Central memory CD4-positive, alpha-beta T cell (primary cell): ENCODE measurements around the gene PIGZ.
"Not testable (repeated sequence)": the region's sequence is repeated elsewhere in the genome, so short reads cannot be mapped to it uniquely, and the experiment has no call there.

ENCODE experiments used
- DNase-seq: peaks from one replicate; pipeline ENCODE4 v3.0.0; 2022

PIGZ gene

DNA sequence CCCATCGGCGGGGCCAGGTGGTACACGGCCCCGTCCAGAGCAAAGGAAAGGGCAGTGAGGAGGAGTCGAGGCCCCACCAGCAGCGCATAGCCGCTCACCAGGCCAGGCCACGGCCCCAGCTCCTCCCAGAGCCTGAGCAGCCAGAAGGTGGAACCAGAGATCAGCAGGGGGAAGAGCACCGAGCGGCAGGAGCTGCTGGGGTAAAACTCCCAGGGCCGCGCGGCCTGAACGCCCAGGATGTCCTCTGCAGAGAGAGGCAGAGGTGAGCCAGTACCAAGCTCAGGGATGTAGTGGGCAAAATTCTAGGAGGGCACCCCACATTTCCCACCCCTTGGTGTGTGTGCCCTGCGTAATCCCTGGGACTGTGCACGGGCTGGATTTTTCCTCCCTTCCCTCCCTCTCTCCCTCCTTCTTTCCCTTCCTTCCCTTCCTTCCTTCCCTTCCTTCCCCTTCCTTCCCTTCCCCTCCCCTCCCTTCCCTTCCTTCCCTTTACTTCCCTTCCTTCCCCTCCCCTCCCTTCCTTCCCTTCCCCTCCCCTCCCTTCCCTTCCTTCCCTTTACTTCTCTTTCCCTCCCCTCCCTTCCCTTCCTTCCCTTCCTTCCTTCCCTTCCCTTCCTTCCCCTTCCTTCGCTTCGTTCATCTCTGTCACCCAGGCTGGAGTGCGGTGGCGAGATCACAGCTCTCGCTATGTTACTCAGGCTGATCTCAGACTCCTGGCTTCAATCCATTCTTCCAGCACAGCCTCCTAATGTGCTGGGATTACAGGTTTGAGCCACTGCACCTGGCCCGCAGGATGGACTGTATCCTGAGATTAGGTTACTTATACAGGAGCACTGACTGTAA lies 20.0 kb downstream of the PIGZ start:
- no peak for DNase-seq

DNA sequence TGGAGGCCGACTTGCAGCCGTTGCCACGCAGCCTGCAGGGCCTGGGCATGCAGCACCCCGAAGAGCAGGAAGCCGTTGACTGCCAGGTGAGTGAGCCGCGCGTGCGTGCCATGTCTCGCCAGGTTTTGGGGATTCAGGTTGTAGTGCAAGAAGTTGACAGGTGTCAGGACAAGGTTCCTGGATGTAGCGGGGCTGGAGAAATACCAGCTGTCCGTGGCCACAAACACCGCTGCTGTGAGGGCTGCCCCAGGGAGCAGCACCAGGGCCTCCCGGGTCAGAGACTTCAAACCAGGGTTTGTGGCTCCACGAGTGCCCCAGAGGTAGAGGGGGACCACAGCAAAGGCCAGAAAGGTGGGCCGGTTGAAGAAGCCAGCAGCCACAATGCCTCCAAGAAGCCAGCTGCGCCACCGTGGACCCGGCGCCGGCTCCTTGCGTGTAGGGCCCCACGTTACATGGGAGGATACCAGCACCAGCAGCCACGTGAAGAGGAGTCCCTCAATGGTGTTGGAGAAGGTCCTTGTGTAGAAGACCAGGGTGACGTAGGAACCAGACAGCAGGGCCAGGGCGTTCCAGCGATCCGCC lies 20.7 kb downstream of the PIGZ start:
- DNase-seq, result no peak

DNA sequence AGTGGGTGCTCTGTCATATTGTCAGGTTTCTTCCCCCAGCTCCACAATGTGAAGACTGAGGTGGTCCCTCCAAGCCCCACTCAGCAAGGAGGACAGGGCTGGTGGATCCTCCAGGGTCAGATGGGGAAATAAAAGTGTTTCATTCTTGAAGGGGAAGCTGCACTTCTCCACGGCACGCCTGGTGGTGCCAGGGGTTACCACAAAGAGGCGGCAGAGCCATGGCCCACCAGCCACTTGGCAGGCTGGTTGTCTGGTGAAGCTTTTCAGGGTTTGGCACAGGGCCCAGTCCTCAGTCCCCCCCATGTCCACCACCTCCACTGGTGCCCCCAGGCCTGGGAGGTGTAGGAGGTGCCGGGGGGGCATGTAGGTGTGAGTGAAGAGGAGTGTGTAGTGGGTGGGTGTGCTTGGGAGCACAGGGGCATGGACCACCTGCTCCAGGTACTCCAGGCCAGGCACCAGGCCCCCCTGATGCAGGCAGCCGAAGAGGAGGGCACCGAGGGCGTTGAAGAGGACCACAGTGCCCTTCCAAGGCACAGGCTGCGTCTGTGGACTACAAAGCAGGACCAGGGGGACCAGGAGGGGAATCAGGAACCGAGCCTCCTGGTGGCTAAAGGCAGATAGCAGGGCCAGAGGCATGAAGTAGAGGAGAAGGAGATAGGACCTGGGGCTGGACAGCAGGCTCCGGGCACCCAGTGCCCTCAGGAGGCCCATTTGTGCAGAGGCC lies 21.3 kb downstream of the PIGZ start:
- DNase-seq, result no peak

DNA sequence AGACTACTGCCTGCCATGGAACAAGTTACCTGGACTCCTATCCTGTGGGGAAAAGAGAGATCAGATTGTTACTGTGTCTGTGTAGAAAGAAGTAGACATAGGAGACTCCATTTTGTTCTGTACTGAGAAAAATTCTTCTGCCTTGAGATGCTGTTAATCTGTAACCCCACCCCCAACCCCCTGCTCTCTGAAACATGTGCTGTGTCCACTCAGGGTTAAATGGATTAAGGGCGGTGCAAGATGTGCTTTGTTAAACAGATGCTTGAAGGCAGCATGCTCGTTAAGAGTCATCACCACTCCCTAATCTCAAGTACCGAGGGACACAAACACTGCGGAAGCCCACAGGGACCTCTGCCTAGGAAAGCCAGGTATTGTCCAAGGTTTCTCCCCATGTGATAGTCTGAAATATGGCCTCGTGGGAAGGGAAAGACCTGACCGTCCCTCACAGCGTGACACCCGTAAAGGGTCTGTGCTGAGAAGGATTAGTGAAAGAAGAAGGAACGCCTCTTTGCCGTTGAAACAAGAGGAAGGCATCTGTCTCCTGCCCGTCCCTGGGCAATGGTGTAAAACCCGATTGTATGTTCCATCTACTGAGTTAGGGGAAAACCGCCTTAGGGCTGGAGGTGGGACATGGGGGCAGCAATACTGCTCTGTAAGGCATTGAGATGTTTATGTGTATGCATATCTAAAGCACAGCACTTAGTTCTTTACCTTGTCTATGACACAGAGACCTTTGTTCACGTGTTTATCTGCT lies 24.4 kb downstream of the PIGZ start:
- not testable (repeated sequence) for DNase-seq

DNA sequence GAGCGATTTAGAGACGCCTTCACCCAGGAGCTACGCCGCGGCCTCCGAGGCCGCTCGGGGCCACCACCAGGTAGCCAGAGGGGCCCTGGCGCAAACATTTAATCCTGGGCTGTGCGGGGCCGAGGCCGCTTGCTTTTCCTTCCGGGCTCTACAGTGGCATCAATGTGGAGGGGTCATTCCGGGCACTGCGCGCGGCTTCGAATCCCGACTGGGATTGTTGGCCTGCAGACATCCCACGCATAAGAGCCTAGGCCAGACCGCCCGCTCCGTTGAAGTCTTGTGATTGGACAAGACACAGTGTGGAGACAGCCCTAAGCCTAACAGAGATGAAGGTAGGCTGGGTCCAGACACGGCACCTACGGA lies 25.7 kb downstream of the PIGZ start:
- no peak for DNase-seq

DNA sequence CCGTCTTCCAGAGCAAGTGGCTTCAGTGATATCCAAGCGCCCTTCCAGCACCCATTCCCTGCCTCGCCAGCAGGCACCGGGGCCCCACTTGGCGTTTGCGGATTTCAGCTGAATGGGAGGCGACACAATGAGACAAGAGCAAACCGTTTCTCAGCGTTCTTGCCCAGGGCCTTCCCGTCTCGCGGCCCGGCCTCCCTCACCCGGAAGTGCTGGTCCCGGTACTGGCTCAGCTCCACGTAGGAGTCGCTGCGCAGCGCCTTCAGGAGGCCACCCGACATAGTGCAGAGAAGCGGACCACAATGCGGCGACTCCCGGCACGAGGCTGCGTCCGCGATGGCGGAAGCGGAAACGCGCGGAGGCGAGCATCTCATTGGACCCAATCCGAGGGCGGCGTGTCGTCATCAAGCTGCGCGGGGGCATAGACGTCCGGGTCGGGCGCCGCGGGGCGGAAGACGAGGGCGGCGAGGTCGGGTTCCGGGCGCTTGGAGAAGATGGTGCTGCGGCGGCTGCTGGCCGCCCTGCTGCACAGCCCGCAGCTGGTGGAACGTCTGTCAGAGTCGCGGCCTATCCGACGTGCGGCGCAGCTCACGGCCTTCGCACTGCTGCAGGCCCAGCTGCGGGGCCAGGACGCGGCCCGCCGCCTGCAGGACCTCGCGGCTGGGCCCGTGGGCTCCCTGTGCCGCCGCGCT lies 26.3 kb downstream of the PIGZ start, which contains the start of gene NCBP2:
TSS of gene NCBP2 (minus strand) at position 303 of the 689 bp plus-strand sequence. CDS start at position 278, 25 bp downstream.
- peak; percentile 98 for DNase-seq

DNA sequence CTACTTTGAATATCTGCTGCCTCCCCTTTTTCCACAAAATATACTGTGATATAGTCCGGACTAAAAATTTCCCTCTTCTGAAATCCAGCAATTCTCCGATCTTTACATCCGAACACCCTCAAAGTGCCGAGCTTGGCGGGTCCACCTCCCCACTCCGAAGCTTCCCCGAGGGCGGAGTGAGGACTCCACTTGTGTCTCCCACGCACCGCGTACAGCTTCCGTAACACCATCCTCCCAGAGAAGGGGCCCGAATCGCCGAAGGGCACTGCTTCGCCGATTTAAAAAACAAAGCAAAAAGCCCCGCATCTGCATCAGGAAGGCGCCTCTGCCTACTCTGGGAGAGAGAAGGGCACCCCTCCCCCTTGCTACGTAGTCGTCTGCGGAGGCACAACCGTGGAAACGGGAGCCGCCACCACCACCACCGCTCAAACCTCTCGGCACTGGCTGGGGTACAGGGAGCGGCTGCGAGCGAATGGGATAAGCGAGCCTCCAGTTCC lies 26.9 kb downstream of the PIGZ start:
- DNase-seq, result peak; percentile 56

DNA sequence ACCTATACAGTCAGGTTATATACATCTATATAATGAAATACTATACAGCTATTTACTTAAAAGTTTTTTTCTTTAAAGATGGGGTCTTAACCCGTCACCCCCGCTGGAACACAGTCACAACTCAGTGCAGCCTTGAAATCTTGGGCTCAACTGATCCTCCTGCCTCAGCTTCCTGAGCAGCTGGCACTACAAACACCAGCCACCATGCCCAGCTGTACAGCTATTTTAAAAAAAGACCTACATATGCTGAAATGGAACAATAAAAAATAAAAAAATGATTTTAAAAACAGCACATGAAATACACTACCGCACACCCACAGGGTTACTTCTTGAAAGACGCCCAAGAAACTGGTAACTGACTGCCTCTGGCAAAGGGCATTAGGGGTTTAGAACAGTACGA lies 30.1 kb downstream of the PIGZ start:
- DNase-seq, result no peak

DNA sequence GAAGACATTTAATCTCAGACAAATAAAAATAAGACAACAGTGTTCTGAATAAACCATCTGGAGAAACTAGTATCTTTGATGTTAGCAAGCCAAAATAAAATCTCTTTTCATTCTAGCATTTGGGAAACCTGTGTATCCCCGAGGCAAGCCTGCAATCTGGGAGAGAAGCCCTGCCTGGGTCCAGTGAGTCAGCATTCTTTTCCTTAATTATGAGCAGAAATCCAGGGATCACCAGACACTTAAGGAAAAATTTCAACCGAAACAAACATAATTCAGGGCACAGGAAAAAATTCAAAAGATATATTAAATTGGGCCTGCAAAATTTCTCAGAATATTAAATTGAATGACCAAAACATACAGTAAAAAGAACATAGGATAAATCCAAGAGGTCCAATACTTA lies 30.5 kb downstream of the PIGZ start:
- no peak for DNase-seq

DNA sequence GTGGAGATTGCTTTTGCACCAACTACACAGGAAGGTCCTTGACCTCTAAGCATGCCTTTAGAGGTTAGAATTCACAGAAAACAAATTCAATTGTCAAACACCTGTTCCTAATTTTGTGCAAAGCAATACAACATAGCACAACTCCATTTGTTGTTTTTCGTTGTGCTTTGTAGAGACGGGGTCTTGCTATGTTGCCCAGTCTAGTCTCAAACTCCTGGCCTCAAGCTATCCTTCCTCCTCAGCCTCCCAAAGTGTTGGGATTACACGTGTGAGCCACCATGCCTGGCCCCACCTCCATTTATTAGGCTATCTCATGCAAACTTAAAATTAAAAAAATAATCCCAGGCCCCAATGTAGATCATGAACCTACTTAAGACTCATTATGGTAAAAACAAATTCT lies 32.3 kb downstream of the PIGZ start:
- DNase-seq, result no peak

DNA sequence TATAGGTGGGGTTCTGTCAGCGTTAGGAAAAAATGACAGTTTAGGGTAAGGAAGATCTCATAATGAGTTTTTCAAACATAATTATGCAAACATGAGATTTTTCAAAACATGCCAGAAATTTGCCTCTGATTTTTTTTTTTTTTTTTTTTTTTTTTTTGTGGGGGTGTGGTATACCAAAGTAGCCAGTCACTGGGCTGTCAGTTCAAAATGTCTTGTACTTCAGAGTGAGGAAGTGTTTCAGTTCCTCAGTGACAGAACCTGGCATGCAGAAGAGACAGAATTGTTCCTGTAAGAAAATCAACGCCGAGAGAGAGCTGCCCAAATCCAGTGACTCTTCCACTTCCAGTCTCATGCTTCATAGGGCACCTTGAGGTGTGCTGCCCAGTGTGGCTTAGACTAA lies 36.0 kb downstream of the PIGZ start:
- DNase-seq, result no peak

DNA sequence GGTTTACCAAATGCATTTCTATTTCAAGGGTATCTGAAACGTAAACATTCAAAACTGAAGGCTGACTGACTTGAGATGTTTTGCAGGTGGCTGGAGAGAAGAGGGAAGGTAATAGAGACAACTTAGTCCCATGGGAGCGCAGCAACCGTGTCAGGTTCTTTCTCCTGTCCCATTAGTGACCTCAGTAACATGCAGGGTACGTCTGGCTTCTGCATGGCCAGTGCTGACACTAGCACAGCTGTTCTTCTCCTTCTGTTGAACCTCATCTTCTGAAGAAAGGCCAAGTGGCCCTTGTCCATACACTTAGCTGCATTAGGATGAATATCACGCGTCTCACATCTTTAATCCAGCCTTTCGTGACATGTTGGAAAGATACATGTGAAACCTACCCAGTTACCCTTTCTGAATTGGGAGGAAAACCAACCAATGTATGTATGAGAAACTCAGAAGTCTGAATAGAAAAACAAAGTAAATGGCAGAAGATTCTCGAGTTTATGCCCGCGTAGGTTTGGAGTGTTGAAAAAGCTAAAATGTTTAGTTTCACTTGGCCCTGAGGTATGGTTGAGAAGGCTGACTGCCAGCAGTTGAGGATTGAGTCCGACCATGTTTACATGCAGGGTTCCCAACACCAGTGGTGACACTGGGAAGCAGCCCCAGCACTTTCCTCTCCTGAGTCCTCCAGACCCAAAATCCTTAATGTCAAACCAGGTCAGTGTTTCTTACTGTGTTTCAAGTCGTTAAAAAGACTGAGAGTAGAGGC lies 36.6 kb downstream of the PIGZ start:
- no peak for DNase-seq

DNA sequence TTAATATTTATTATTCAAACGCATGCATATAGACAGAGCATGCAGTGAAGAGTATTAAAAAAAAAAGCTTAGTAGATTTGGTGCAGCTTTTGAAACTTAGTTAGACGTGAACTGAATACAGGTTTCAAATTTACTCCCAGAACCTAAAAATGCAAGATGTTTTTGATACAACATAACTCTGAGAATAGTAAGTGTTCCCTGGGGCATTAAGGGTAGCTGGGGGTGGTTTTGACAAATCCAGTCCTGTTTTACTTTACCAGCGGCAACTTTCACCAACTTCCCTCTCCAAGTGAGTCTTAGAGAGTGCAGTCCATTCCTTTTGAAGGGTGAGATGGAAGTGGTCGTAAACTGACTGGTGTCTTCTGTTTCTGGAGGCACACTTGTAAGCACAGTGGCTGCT lies 37.5 kb downstream of the PIGZ start:
- no peak for DNase-seq

DNA sequence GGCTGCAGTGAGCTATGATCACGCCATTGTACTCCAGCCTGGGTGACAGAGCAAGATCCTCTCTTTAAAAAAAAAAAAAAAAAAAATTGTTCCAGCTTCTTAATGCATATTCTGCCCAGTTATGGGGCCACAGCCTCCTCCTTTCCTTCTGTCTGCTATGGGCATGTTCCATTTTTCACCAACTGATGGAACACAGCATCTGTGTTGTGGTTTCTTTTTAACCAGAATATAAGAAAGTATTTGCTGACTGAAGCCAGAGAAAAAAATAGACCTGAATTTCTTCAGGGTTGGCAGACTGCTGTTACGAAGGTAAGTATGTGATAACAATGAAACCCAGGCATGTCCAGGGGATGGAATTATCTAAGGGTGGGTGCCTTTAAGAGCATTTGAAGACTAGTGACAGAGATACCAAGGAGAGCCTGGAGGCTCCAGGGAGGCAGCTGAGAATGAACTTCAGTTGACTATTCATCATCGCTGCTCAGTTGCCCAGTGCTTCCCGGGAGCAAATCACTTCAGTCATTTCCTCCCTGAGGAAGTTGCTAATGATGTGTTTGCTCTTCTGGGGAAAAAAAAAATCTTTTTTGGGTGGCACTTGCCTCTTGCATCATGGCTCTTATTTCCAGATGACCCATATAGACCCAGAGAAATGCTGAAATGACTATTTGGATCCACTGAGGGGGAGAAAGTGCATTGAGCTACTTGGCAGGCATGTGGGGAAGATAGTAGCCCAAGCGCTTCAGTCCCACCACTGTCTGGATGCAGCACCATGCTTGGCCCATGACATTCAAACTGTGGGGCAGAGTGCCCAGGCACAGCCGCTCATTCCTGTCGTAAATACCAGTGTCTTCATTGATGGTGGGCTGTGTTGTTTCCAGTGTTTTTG lies 40.8 kb downstream of the PIGZ start:
- DNase-seq, result no peak

DNA sequence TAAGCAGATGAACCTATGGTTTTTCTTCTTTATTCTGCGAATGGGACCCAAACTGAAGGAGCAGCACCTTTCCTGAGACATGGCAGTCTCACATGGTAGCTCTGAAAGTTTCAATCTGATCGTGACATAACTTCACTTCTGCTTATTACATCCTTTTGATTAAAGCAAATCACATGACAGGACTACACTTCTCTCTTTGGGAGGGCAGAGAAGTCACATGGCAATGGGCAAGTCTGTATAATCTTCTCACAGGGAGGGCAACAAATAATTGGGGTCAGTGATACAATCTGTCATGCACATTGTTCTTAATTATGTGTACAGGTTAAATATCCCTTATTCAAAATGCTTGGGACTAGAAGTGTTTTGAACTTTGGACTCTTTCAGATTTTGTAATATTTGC lies 47.9 kb downstream of the PIGZ start:
- no peak for DNase-seq

DNA sequence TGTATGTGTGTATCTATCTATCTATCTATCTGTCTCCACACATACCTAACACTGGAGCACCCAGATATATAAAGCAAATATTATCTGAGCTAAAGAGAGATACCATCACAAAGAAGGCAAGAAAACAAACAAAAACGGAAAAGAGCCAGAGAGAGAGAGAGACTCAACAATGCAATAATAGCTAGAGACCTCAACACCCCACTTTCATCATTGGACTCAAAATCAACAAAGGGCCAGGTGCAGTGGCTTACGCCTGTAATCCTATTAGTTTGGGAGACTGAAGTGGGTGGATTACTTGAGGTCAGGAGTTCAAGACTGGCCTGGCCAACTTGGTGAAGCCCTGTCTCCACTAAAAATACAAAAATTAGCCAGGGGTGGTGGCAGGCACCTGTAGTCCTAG lies 49.7 kb downstream of the PIGZ start:
- no peak for DNase-seq

DNA sequence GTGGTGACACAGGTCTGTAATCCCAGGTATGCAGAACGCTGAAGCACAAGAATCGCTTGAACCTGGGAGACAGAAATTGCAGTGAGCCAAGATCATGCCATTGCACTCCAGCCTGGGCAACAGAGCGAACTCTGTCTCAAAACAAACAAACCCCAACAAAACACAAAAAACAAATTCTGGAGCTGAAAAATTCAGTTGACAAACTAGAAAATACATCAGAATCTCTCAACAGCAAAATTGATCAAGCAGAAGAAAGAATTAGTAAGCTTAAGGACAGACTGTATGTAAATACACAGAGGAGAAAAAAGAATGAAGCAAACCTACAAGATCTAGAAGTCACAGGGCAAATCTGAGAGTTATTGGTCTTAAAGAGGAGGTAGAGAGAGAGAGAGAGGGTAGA lies 51.6 kb downstream of the PIGZ start:
- DNase-seq, result no peak

DNA sequence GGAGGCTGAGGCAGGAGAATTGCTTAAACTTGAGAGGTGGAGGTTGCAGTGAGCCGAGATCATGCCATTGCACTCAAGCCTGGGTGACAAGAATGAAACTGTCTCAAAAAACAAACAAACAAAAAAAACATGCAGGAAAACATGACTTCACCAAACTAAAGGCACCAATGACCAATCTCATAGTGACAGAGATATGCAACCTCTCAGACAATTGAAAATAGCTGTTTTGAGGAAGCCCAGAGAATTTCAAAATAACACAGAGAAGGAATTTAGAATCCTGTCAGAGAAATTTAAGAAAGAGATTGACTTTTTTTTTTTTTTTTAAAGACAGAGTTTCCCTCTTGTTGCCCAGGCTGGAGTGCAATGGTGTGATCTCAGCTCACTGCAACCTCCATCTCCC lies 52.4 kb downstream of the PIGZ start:
- DNase-seq, result no peak

DNA sequence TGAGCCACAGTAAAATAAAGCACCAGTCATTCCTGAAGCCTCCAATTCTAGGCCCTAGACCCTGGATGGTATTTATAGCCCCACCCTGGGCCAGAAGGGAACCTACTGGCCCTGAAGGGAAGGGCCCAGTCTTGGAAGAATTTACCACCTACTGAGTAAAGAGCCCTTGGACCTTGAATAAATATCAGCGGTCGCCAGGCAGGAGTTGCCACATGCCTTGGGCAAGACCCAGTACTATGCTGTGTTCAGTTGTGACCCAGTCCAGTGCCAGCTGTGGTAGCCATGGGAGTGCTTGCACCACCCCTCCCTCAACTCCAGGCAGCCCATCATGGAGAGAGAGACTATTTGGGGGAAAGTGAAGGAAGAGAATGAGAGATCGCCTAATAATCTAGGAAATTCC lies 53.3 kb downstream of the PIGZ start:
- DNase-seq, result no peak

DNA sequence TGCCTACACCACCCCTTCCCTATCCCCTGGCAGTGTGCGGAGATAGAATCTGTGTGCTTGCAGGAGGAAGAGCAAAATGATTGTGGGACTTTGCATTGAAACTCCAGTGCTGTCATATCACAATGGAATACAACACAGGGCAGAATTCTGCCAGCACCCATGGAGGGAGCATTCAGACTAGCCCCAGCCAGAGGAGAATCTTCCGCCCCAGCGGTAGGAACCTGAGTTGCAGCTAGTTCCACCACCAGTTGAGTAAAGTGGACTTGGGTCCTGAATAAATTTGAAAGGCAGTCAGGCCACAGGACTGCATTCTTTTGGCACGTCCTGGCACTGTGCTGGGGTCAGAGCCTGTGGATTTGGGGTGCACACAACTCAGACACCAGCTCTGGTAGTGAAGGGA lies 53.8 kb downstream of the PIGZ start:
- no peak for DNase-seq

DNA sequence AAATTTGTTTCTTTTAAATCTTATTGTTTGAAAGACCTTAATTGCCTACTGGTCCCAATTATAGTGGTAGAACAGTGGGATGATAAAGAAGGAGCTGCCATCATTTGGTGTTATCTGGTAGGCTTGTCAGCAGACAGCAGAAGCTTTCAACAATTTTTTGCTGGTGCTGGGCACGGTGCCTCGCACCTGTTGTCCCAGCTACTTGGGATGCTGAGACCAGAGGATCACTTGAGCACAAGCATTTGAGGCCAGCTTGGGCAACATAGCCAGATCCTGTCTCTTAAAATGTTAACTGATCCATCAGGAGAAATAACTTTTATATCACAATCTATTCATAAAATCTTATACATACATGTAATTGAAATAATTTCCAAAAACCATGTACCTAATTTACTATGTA lies 64.9 kb downstream of the PIGZ start:
- DNase-seq, result no peak
